Liver (tissue), 9 donors: ENCODE results near the gene PTPRN2. TPM values are rescaled to one million over a fixed set of nuclear protein-coding genes. Genes with fewer than 3 reads are reported as not detected.

ENCODE experiments used
- DNase-seq: peaks from one replicate; pipeline ENCODE4 v3.0.0-alpha.2; 2017; ENCODE audit warnings: low spot score
- H3K27ac ChIP-seq, 2 donors: one replicate each; pipeline ENCODE4 v1.7.0; 2013; ENCODE audit warnings: inconsistent platforms in 2 of 2, low read length in 2 of 2, control low read depth in 1 of 2, low read depth in 1 of 2, mild to moderate bottlenecking in 1 of 2
- H3K27me3 ChIP-seq, 4 donors: one replicate each; pipeline versions ENCODE4 v1.6.1 to v1.7.0; 2013; ENCODE audit warnings: low read length in 3 of 4, inconsistent platforms in 1 of 4, mild to moderate bottlenecking in 1 of 4, moderate library complexity in 1 of 4; ENCODE audit not compliant: control insufficient read depth in 4 of 4, insufficient read depth in 4 of 4
- H3K36me3 ChIP-seq, 4 donors: one replicate each; pipeline versions ENCODE4 v1.6.1 to v1.7.0; 2013; ENCODE audit warnings: low read length in 3 of 4, mild to moderate bottlenecking in 3 of 4, low read depth in 1 of 4, moderate library complexity in 1 of 4; ENCODE audit not compliant: control insufficient read depth in 4 of 4, insufficient read depth in 3 of 4
- H3K4me1 ChIP-seq, 4 donors: one replicate each; pipeline versions ENCODE4 v1.6.1 to v1.7.0; 2013; ENCODE audit warnings: low read length in 3 of 4, mild to moderate bottlenecking in 3 of 4, moderate library complexity in 1 of 4; ENCODE audit not compliant: control insufficient read depth in 4 of 4, insufficient read depth in 4 of 4
- H3K4me3 ChIP-seq, 3 donors: one replicate each; pipeline versions ENCODE4 v1.6.1 to v1.7.0; 2013; ENCODE audit warnings: low read length in 3 of 3, control low read depth in 1 of 3, low read depth in 1 of 3, mild to moderate bottlenecking in 1 of 3
- H3K9ac ChIP-seq, 2 donors: one replicate each; pipeline ENCODE4 v1.7.0; 2013; ENCODE audit warnings: low read length in 2 of 2, mild to moderate bottlenecking in 2 of 2, moderate library complexity in 2 of 2, control low read depth in 1 of 2, low read depth in 1 of 2
- H3K9me3 ChIP-seq, 4 donors: one replicate each; pipeline versions ENCODE4 v1.6.1 to v1.7.0; 2013; ENCODE audit warnings: low read length in 3 of 4; ENCODE audit not compliant: control insufficient read depth in 4 of 4
- ATF3 ChIP-seq: IDR thresholded peaks from 2 replicates; pipeline ENCODE4 v1.6.1; 2016; ENCODE audit warnings: antibody characterized with exemption
- CTCF ChIP-seq: fragments of 150-350 bp; IDR thresholded peaks from 2 replicates; pipeline ENCODE4 v1.5.1; 2017; ENCODE audit warnings: improper control_type of control experiment, low read depth, low read length; ENCODE audit not compliant: missing input control
- EGR1 ChIP-seq, 2 donors: IDR thresholded peaks; 2 replicates each; pipeline ENCODE4 v1.6.1; 2016 to 2018; ENCODE audit warnings: antibody characterized with exemption in 2 of 2, low read depth in 2 of 2
- FOXA1 ChIP-seq: IDR thresholded peaks from 2 replicates; pipeline ENCODE4 v1.6.1; 2016; ENCODE audit warnings: antibody characterized with exemption
- FOXA2 ChIP-seq: IDR thresholded peaks from 2 replicates; pipeline ENCODE4 v1.6.1; 2016; ENCODE audit warnings: antibody characterized with exemption
- GABPA ChIP-seq, 2 donors: IDR thresholded peaks in 1 of 2; conservative IDR thresholded peaks in 1 of 2; 2 replicates each; pipeline ENCODE4 v1.6.1; 2016; ENCODE audit warnings: antibody characterized with exemption in 2 of 2, mild to moderate bottlenecking in 1 of 2, moderate library complexity in 1 of 2
- HNF4A ChIP-seq, 2 donors: conservative IDR thresholded peaks; 2 replicates each; pipeline ENCODE4 v1.6.1; 2016; ENCODE audit warnings: antibody characterized with exemption in 2 of 2, mild to moderate bottlenecking in 2 of 2
- HNF4G ChIP-seq: IDR thresholded peaks from 2 replicates; pipeline ENCODE4 v1.6.1; 2016; ENCODE audit warnings: antibody characterized with exemption
- JUND ChIP-seq, 2 donors: IDR thresholded peaks; 2 replicates each; pipeline ENCODE4 v1.6.1; 2016; ENCODE audit warnings: antibody characterized with exemption in 2 of 2
- MAX ChIP-seq: IDR thresholded peaks from 2 replicates; pipeline ENCODE4 v1.6.1; 2016; ENCODE audit warnings: antibody characterized with exemption
- NR2F2 ChIP-seq: IDR thresholded peaks from 2 replicates; pipeline ENCODE4 v1.6.1; 2016; ENCODE audit warnings: antibody characterized with exemption
- RAD21 ChIP-seq, 2 donors: IDR thresholded peaks; 2 replicates each; pipeline ENCODE4 v1.6.1; 2016; ENCODE audit warnings: antibody characterized with exemption in 2 of 2, mild to moderate bottlenecking in 2 of 2
- REST ChIP-seq: IDR thresholded peaks from 2 replicates; pipeline ENCODE4 v1.6.1; 2016; ENCODE audit warnings: antibody characterized with exemption, mild to moderate bottlenecking
- RXRA ChIP-seq, 2 donors: IDR thresholded peaks; 2 replicates each; pipeline ENCODE4 v1.6.1; 2017 to 2018; ENCODE audit warnings: antibody characterized with exemption in 2 of 2, mild to moderate bottlenecking in 1 of 2
- SP1 ChIP-seq: IDR thresholded peaks from 2 replicates; pipeline ENCODE4 v1.6.1; 2018; ENCODE audit warnings: antibody characterized with exemption, mild to moderate bottlenecking
- TAF1 ChIP-seq: conservative IDR thresholded peaks from 2 replicates; pipeline ENCODE4 v1.6.1; 2016; ENCODE audit warnings: antibody characterized with exemption, mild to moderate bottlenecking
- YY1 ChIP-seq: IDR thresholded peaks from 2 replicates; pipeline ENCODE4 v1.6.1; 2016; ENCODE audit warnings: antibody characterized with exemption, mild to moderate bottlenecking
- ZBTB33 ChIP-seq: IDR thresholded peaks from 2 replicates; pipeline ENCODE4 v1.6.1; 2016; ENCODE audit warnings: antibody characterized with exemption
- WGBS: extraction: QIAGEN DNeasy Blood & Tissue Kit; methylation state at CpG from one replicate; pipeline ENCODE4 v1.1.7; 2013; 5-methylcytosine and 5-hydroxymethylcytosine counted together
- polyA plus RNA-seq, 2 donors: library from polyadenylated mRNA; stranded (reverse) in 1 of 2; unstranded in 1 of 2; fragments of 200-250 nt in 1 of 2; fragments of >200 nt in 1 of 2; fragmentation: Nextera tagmentation in 1 of 2; extraction: Ambion mirVana in 1 of 2; gene quantifications; one replicate each; pipeline versions ENCODE4 v1.2.1 to v1.2.3, GENCODE V29; 2013 to 2015
- total RNA-seq, 2 donors: library from RNA; depleted of rRNA; stranded (reverse); fragments of >200 nt; gene quantifications; one replicate each; pipeline ENCODE4 v1.2.3, GENCODE V29; 2014
- donor health status: healthy.
- donor health status: healthy.
- donor health status: healthy.
- donor health status: healthy.
- donor health status: healthy.

The PTPRN2 gene
- total and polyA plus RNA-seq, 4 donors: 0.75 to 1.9 (median 1.1) TPM

GRCh38 chr7:157771689-157772088 lies 815.9 kb downstream of the PTPRN2 start:
- DNase-seq: no peak
- 87% methylated on average over 6 of the region's 6 CpGs for WGBS
- H3K27ac ChIP-seq: no peak overlapping the region
- H3K9ac ChIP-seq: no peak overlapping the region
- no peak for TF ChIP-seq NR2F2
- TF ChIP-seq YY1: no peak
- no peak for TF ChIP-seq RXRA (IDR thresholded peaks at IDR 0.05)
- no peak for TF ChIP-seq CTCF
- TF ChIP-seq GABPA (IDR thresholded peaks at IDR 0.05 in 1 of 2, conservative IDR thresholded peaks at IDR 0.05 in 1 of 2): no peak
- no peak for TF ChIP-seq RAD21 (IDR thresholded peaks at IDR 0.05)
- no peak for TF ChIP-seq FOXA1
- TF ChIP-seq EGR1 (IDR thresholded peaks at IDR 0.05; ENCODE audit: low read depth in 2 of 2): no peak
- no peak for TF ChIP-seq FOXA2
- no peak for TF ChIP-seq TAF1
- no peak for TF ChIP-seq SP1
- no peak for TF ChIP-seq MAX
- no peak for TF ChIP-seq ZBTB33
- no peak for TF ChIP-seq ATF3
- no peak for TF ChIP-seq REST
- no peak for TF ChIP-seq HNF4G
- no peak for TF ChIP-seq HNF4A (conservative IDR thresholded peaks at IDR 0.05)
- TF ChIP-seq JUND (IDR thresholded peaks at IDR 0.05): no peak
- no peaks in the 10 kb centered on the region for H3K27me3 ChIP-seq
- no peaks in the 10 kb centered on the region for H3K36me3 ChIP-seq
- no peaks in the 10 kb centered on the region for H3K4me1 ChIP-seq
- peaks cover 2 to 14% (median 7%) of the 10 kb centered on the region in 4 donors for H3K9me3 ChIP-seq
- H3K4me3 ChIP-seq: no peak overlapping the region
